Peyer's patch (tissue), 4 donors: ENCODE data around the gene CD4.

Experiments used
- POLR2A ChIP-seq, 2 donors: fragments of 450-650 bp; IDR thresholded peaks; one replicate each; pipeline ENCODE4 v1.5.1; 2017; ENCODE audit warnings: antibody characterized with exemption in 2 of 2, mild to moderate bottlenecking in 2 of 2, moderate library complexity in 2 of 2
- TF ChIP-seq, protein P1 (sequence below), 6 experiments: fragments of 450-650 bp in 4 of 6; fragments of 200-600 bp in 2 of 6; sonication (generic) in 1 of 6; IDR thresholded peaks; one replicate each; pipeline ENCODE4 v1.5.1; 2017 to 2019; ENCODE audit warnings: antibody characterized with exemption in 6 of 6, mild to moderate bottlenecking in 3 of 6, moderate library complexity in 1 of 6

DNA sequence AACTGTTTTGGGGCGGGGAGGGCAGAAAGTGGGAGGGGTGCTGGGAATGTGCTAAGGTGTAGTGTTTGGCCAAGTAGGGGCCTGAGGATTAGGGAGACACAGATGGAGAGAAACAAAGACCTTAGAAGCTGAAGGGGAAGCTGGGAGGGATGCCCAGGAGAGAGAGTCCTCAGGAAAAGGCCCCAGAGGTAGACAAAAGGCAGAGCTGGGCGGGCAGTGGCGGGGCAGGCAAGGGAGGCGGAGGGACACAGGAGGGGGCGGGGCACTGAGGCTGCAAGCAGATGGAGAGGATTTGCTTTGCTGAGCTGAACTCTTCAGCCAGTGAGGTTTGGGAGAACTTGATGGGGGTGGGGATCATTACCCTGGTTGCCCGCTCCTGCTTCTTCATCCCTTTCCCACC, 20.3 kb upstream of the CD4 start:
- TF ChIP-seq POLR2A (IDR thresholded peaks at IDR 0.05), result no peak
- TF ChIP-seq, protein P1, sequence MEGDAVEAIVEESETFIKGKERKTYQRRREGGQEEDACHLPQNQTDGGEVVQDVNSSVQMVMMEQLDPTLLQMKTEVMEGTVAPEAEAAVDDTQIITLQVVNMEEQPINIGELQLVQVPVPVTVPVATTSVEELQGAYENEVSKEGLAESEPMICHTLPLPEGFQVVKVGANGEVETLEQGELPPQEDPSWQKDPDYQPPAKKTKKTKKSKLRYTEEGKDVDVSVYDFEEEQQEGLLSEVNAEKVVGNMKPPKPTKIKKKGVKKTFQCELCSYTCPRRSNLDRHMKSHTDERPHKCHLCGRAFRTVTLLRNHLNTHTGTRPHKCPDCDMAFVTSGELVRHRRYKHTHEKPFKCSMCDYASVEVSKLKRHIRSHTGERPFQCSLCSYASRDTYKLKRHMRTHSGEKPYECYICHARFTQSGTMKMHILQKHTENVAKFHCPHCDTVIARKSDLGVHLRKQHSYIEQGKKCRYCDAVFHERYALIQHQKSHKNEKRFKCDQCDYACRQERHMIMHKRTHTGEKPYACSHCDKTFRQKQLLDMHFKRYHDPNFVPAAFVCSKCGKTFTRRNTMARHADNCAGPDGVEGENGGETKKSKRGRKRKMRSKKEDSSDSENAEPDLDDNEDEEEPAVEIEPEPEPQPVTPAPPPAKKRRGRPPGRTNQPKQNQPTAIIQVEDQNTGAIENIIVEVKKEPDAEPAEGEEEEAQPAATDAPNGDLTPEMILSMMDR (IDR thresholded peaks at IDR 0.05), result no peak
